Neural cell (in vitro differentiated cells): Measurements from ENCODE around the gene TYW5. TPM values are rescaled to one million over a fixed set of nuclear protein-coding genes. Genes with fewer than 3 reads are reported as not detected.

Experiments
- H2AFZ ChIP-seq: fragments of 200-600, 300-800 bp; sonication (generic), shearing (Covaris generic); 2 replicates; pipeline ENCODE4 v1.6.0; 2014; ENCODE audit warnings: low read depth, mild to moderate bottlenecking, antibody characterized with exemption, low read length, moderate library complexity
- H3F3A ChIP-seq: fragments of 200-600 bp; shearing (Covaris generic); 2 replicates; pipeline ENCODE4 v1.6.1; 2016; ENCODE audit warnings: mild to moderate bottlenecking, moderate library complexity, mixed read lengths, antibody characterized with exemption, low read length; ENCODE audit not compliant: insufficient read depth, poor library complexity, severe bottlenecking
- H3K27ac ChIP-seq: fragments of 200-600, 300-800 bp; sonication (generic), shearing (Covaris generic); 2 replicates; pipeline ENCODE4 v1.5.1; 2014; ENCODE audit warnings: mild to moderate bottlenecking, low read length, moderate library complexity
- H3K27me3 ChIP-seq: fragments of 300-800, 200-600 bp; sonication (generic), shearing (Covaris generic); 2 replicates; pipeline ENCODE4 v1.6.0; 2014; ENCODE audit warnings: mild to moderate bottlenecking, low read depth, low read length, moderate library complexity; ENCODE audit not compliant: insufficient read depth
- H3K36me3 ChIP-seq: fragments of 300-800, 200-600 bp; sonication (generic), shearing (Covaris generic); 2 replicates; pipeline ENCODE4 v1.5.1; 2014; ENCODE audit warnings: mild to moderate bottlenecking, antibody characterized with exemption, low read length, moderate library complexity; ENCODE audit not compliant: insufficient read depth
- H3K4me2 ChIP-seq: fragments of 300-800, 200-600 bp; sonication (generic), shearing (Covaris generic); 2 replicates; pipeline ENCODE4 v1.6.0; 2014; ENCODE audit warnings: mild to moderate bottlenecking, low read length
- H3K4me3 ChIP-seq: fragments of 300-800, 200-600 bp; sonication (generic), shearing (Covaris generic); 2 replicates; pipeline ENCODE4 v1.5.1; 2014; ENCODE audit warnings: mild to moderate bottlenecking, low read length, moderate library complexity
- H3K79me2 ChIP-seq: fragments of 200-600 bp; shearing (Covaris generic); replicated peaks from 2 replicates; pipeline ENCODE4 v1.6.0; 2014; ENCODE audit warnings: mild to moderate bottlenecking, low read length, moderate library complexity; ENCODE audit not compliant: insufficient read depth
- H3K9ac ChIP-seq: fragments of 300-800, 200-600 bp; sonication (generic), shearing (Covaris generic); 2 replicates; pipeline ENCODE4 v1.6.1; 2016; ENCODE audit warnings: mild to moderate bottlenecking, low read length, mixed read lengths
- H3K9me2 ChIP-seq: fragments of 200-600 bp; shearing (Covaris generic); 2 replicates; pipeline ENCODE4 v1.6.1; 2016; ENCODE audit warnings: mild to moderate bottlenecking, low read length, mixed read lengths; ENCODE audit not compliant: insufficient read depth
- H3K9me3 ChIP-seq: fragments of 200-600, 300-800 bp; sonication (generic), shearing (Covaris generic); 2 replicates; pipeline ENCODE4 v1.6.1; 2016; ENCODE audit warnings: mild to moderate bottlenecking, mixed run types, low read length, moderate library complexity, mixed read lengths
- H4K20me1 ChIP-seq: fragments of 200-600 bp; shearing (Covaris generic); 2 replicates; pipeline ENCODE4 v1.6.1; 2016; ENCODE audit warnings: mild to moderate bottlenecking, mixed run types; ENCODE audit not compliant: insufficient read depth
- CTCF ChIP-seq: fragments of 450-650 bp; IDR thresholded peaks from 2 replicates; pipeline ENCODE4 v1.5.1; 2014; ENCODE audit warnings: antibody characterized with exemption, mild to moderate bottlenecking, moderate library complexity; ENCODE audit not compliant: poor library complexity, severe bottlenecking
- EP300 ChIP-seq: fragments of 450-650 bp; conservative IDR thresholded peaks from 2 replicates; pipeline ENCODE4 v1.6.1; 2014; ENCODE audit warnings: antibody characterized with exemption, mild to moderate bottlenecking, moderate library complexity; ENCODE audit not compliant: poor library complexity, severe bottlenecking
- EZH2 ChIP-seq: fragments of 200-600, 300-800 bp; shearing (Covaris generic), sonication (generic); IDR thresholded peaks from 2 replicates; pipeline ENCODE4 v1.6.1; 2014; ENCODE audit warnings: antibody characterized with exemption, low read length, borderline replicate concordance, mild to moderate bottlenecking; ENCODE audit not compliant: insufficient read depth, poor library complexity, severe bottlenecking
- POLR2AphosphoS5 ChIP-seq: IDR thresholded peaks from 2 replicates; pipeline ENCODE4 v1.6.1; 2012
- RAD21 ChIP-seq: fragments of 450-650 bp; conservative IDR thresholded peaks from 2 replicates; pipeline ENCODE4 v1.6.1; 2014; ENCODE audit warnings: antibody characterized with exemption, mild to moderate bottlenecking, moderate library complexity
- REST ChIP-seq: IDR thresholded peaks from 2 replicates; pipeline ENCODE4 v1.6.1; 2012; ENCODE audit warnings: borderline replicate concordance
- SMC3 ChIP-seq: fragments of 450-650 bp; conservative IDR thresholded peaks from 2 replicates; pipeline ENCODE4 v1.6.1; 2014; ENCODE audit warnings: antibody characterized with exemption, mild to moderate bottlenecking, moderate library complexity; ENCODE audit not compliant: poor library complexity
- polyA plus RNA-seq: library from polyadenylated mRNA; depleted of rRNA; stranded (reverse); fragments of >200 nt; gene quantifications from 2 replicates; pipeline ENCODE4 v1.2.3, GENCODE V29; 2014
- small RNA-seq, 3 experiments: library from RNA; depleted of rRNA; stranded (forward); fragments of <200 nt; gene quantifications; one replicate each; pipeline ENCODE3, GENCODE V24; 2012

TYW5 gene
- polyA plus RNA-seq, 1 donor from 2014 or later, result 15.2 TPM

GRCh38 chr2:199882667-199883066, 72.6 kb downstream of the TYW5 start:
- Histone ChIP-seq H3K79me2 (no peaks in the 10 kb centered on the region), H3K36me3 (no peaks in the 10 kb centered on the region), H3K27ac (no peak overlapping the region), H4K20me1 (no peaks in the 10 kb centered on the region), H3F3A (no peaks in the 10 kb centered on the region), H3K9me3 (no peaks in the 10 kb centered on the region), H3K4me3 (no peak overlapping the region), H2AFZ (no peak overlapping the region), H3K9me2 (no peaks in the 10 kb centered on the region), H3K4me2 (no peak overlapping the region), H3K27me3 (no peaks in the 10 kb centered on the region), H3K9ac (no peak overlapping the region)
- TF ChIP-seq RAD21 (no peak), EP300 (no peak), CTCF (no peak), SMC3 (no peak), REST (no peak), POLR2AphosphoS5 (no peak), EZH2 (no peak)

Small RNA genes lying within 50 kb of the gene (small RNA-seq; reads per million reads assigned to genes)
- gene RN7SL717P, result 0 reads per million in 3 experiments

Other genes with a start within 250 kb of the TYW5 start
- gene FTCDNL1, start 104.3 kb downstream of the TYW5 start, polyA plus RNA-seq, result not detected in 2 replicates
- 13.8 and 17.3 TPM in 2 replicates for gene C2orf69, start 44.2 kb downstream of the TYW5 start, polyA plus RNA-seq
- 24.1 and 47.9 TPM in 2 replicates for gene MAIP1, start 91 bp upstream of the TYW5 start, polyA plus RNA-seq